CD8-positive, alpha-beta memory T cell (primary cell): ENCODE data around the gene PANK2. TPM values are rescaled to one million over a fixed set of nuclear protein-coding genes. Genes with fewer than 3 reads are reported as not detected.
"Not testable (repeated sequence)": the region's sequence is repeated elsewhere in the genome, so short reads cannot be mapped to it uniquely, and the experiment has no call there.

Experiments
- CTCF ChIA-PET: fragments of 350-600 bp; sonication (Branson Sonifier 250); formaldehyde crosslinking; loops from one replicate; lab custom pipeline; 2021; ENCODE audit warnings: antibody characterized with exemption; lab: Charles Lee
- POLR2A ChIA-PET: fragments of 350-600 bp; sonication (Branson Sonifier 250); formaldehyde crosslinking; loops from one replicate; lab custom pipeline; 2021; ENCODE audit warnings: antibody characterized with exemption; lab: Charles Lee
- DNase-seq, 5 donors: peaks; one replicate each; pipeline versions ENCODE4 v3.0.0 to v3.0.0-alpha.2; 2020 to 2022; ENCODE audit warnings: mixed read lengths in 1 of 5
- H3K27ac ChIP-seq: one replicate; pipeline ENCODE4 v1.7.0; 2013; ENCODE audit warnings: low read depth, mild to moderate bottlenecking, low read length, moderate library complexity
- H3K27me3 ChIP-seq: 2 replicates; pipeline ENCODE4 v1.7.0; 2013; ENCODE audit warnings: low read length, mild to moderate bottlenecking; ENCODE audit not compliant: insufficient read depth, poor library complexity, severe bottlenecking
- H3K36me3 ChIP-seq: 2 replicates; pipeline ENCODE4 v1.7.0; 2013; ENCODE audit warnings: mild to moderate bottlenecking, low read length, moderate library complexity; ENCODE audit not compliant: insufficient read depth
- H3K4me1 ChIP-seq: 2 replicates; pipeline ENCODE4 v1.7.0; 2013; ENCODE audit warnings: mild to moderate bottlenecking, low read length, moderate library complexity; ENCODE audit not compliant: insufficient read depth
- H3K4me3 ChIP-seq: 2 replicates; pipeline ENCODE4 v1.7.0; 2013; ENCODE audit warnings: mild to moderate bottlenecking, low read length
- H3K9me3 ChIP-seq: 2 replicates; pipeline ENCODE4 v1.7.0; 2013; ENCODE audit warnings: mild to moderate bottlenecking, low read length
- H3K27ac Mint-ChIP-seq, 8 donors: one replicate each; pipeline ENCODE4 v1.8.0; 2020 to 2021; ENCODE audit warnings: mixed read lengths in 8 of 8, mild to moderate bottlenecking in 6 of 8, inconsistent platforms in 3 of 8, moderate library complexity in 3 of 8
- H3K27me3 Mint-ChIP-seq, 2 donors: one replicate each; pipeline ENCODE4 v1.8.0; 2020 to 2021; ENCODE audit warnings: mixed read lengths in 2 of 2, mild to moderate bottlenecking in 1 of 2, moderate library complexity in 1 of 2
- H3K36me3 Mint-ChIP-seq, 3 donors: one replicate each; pipeline ENCODE4 v1.8.0; 2020 to 2021; ENCODE audit warnings: mixed read lengths in 3 of 3, inconsistent platforms in 1 of 3, mild to moderate bottlenecking in 1 of 3
- H3K4me1 Mint-ChIP-seq, 3 donors: one replicate each; pipeline ENCODE4 v1.8.0; 2020 to 2021; ENCODE audit warnings: mixed read lengths in 3 of 3, inconsistent platforms in 1 of 3, mild to moderate bottlenecking in 1 of 3
- H3K4me3 Mint-ChIP-seq, 7 donors: one replicate each; pipeline ENCODE4 v1.8.0; 2020 to 2021; ENCODE audit warnings: mixed read lengths in 7 of 7, mild to moderate bottlenecking in 6 of 7, moderate library complexity in 4 of 7, inconsistent platforms in 2 of 7
- H3K9me3 Mint-ChIP-seq, 5 donors: one replicate each; pipeline ENCODE4 v1.8.0; 2020 to 2022; ENCODE audit warnings: mixed read lengths in 5 of 5, mild to moderate bottlenecking in 3 of 5, moderate library complexity in 2 of 5, inconsistent platforms in 1 of 5
- polyA plus RNA-seq: library from polyadenylated mRNA; unstranded; fragments of 300-500 nt; fragmentation: Illumina TruSeq; gene quantifications from one replicate; pipeline ENCODE4 v1.2.3, GENCODE V29; 2021
- total RNA-seq, 2 experiments: library from RNA; stranded (reverse); gene quantifications; one replicate each; pipeline ENCODE4 v1.2.3, GENCODE V29; 2021

Gene PANK2
- total and polyA plus RNA-seq, 3 experiments from 2014 or later = 51.0 to 62.3 (median 58.1) TPM

- Histone ChIP-seq H3K27me3 (no peaks in the 10 kb centered on the region), H3K9me3 (no peaks in the 10 kb centered on the region), H3K4me3 (no peak overlapping the region), H3K36me3 (no peaks in the 10 kb centered on the region), H3K4me1 (peaks cover 14% of the 10 kb centered on the region), H3K27ac (no peak overlapping the region)
- no peak for DNase-seq
- Mint-ChIP-seq H3K4me1 (peaks cover 9 to 21% (median 9%) of the 10 kb centered on the region in 3 donors), H3K36me3 (peaks cover 16 to 52% (median 34%) of the 10 kb centered on the region in 3 donors), H3K27ac (no peak overlapping the region), H3K4me3 (no peak overlapping the region), H3K9me3 (peaks cover 0 to 10% (median 6%) of the 10 kb centered on the region in 5 donors), H3K27me3 (no peaks in the 10 kb centered on the region)
- POLR2A ChIA-PET = no interaction called here
- CTCF ChIA-PET = no interaction called here
These were observed 48.4 kb downstream of the PANK2 start for GRCh38 chr20:3937618-3938017.

- ChIA-PET CTCF (no interaction called here), POLR2A (no interaction called here)
- no peak overlapping the region for H3K27ac Mint-ChIP-seq
- no peaks in the 10 kb centered on the region for H3K27me3 Mint-ChIP-seq
- peaks cover 0 to 10% (median 6%) of the 10 kb centered on the region in 5 donors for H3K9me3 Mint-ChIP-seq
- no peak overlapping the region for H3K4me3 Mint-ChIP-seq
- no peak overlapping the region for H3K27ac ChIP-seq
- H3K9me3 ChIP-seq = no peaks in the 10 kb centered on the region
- no peaks in the 10 kb centered on the region for H3K36me3 ChIP-seq
- H3K4me3 ChIP-seq = no peak overlapping the region
- no peaks in the 10 kb centered on the region for H3K27me3 ChIP-seq
- peaks cover 17 to 49% (median 39%) of the 10 kb centered on the region in 3 donors for H3K36me3 Mint-ChIP-seq
- H3K4me1 Mint-ChIP-seq = peaks cover 0 to under 1% (median 0%) of the 10 kb centered on the region in 3 donors
- DNase-seq = no peak
- H3K4me1 ChIP-seq = no peaks in the 10 kb centered on the region
These were observed 51.7 kb downstream of the PANK2 start for GRCh38 chr20:3940905-3941304.

- not testable (repeated sequence) for H3K27ac ChIP-seq, DNase-seq, H3K36me3 ChIP-seq, H3K27me3 ChIP-seq, H3K4me3 Mint-ChIP-seq, H3K9me3 ChIP-seq, H3K4me1 ChIP-seq, H3K4me1 Mint-ChIP-seq, H3K4me3 ChIP-seq, H3K27me3 Mint-ChIP-seq, H3K9me3 Mint-ChIP-seq, H3K27ac Mint-ChIP-seq
- peaks cover 3 to 14% (median 5%) of the 10 kb centered on the region in 3 donors for H3K36me3 Mint-ChIP-seq
- ChIA-PET CTCF (interaction anchor here (0.8 kb wide), 1 partner anchor 193 kb away, joined by 3 read pairs; no protein-coding TSS in a partner anchor), POLR2A (interaction anchor here (0.6 kb wide), 1 partner anchor 60 kb away, joined by 3 read pairs; no protein-coding TSS in a partner anchor)
These were observed 57.5 kb downstream of the PANK2 start for GRCh38 chr20:3946666-3947065.

- Mint-ChIP-seq H3K4me1 (peaks cover 0 to 12% (median 3%) of the 10 kb centered on the region in 3 donors), H3K27me3 (no peaks in the 10 kb centered on the region), H3K36me3 (peaks cover 0 to 30% (median 3%) of the 10 kb centered on the region in 3 donors), H3K27ac (no peak overlapping the region), H3K9me3 (no peaks in the 10 kb centered on the region), H3K4me3 (no peak overlapping the region)
- no peaks in the 10 kb centered on the region for H3K9me3 ChIP-seq
- ChIA-PET POLR2A (no interaction called here), CTCF (no interaction called here)
- no peak for DNase-seq
- H3K4me1 ChIP-seq = no peaks in the 10 kb centered on the region
- H3K36me3 ChIP-seq = no peaks in the 10 kb centered on the region
- no peaks in the 10 kb centered on the region for H3K27me3 ChIP-seq
- H3K4me3 ChIP-seq = no peak overlapping the region
- H3K27ac ChIP-seq = no peak overlapping the region
These were observed 75.5 kb downstream of the PANK2 start for GRCh38 chr20:3964719-3965118.

GRCh38 chr20:3966571-3966970 lies 77.4 kb downstream of the PANK2 start:
- Mint-ChIP-seq H3K4me3 (no peak overlapping the region), H3K4me1 (peaks cover 0 to 17% (median 3%) of the 10 kb centered on the region in 3 donors), H3K36me3 (peaks cover 1 to 25% (median 11%) of the 10 kb centered on the region in 3 donors), H3K27ac (no peak overlapping the region), H3K27me3 (no peaks in the 10 kb centered on the region), H3K9me3 (no peaks in the 10 kb centered on the region)
- no peak for DNase-seq
- H3K27ac ChIP-seq = no peak overlapping the region
- H3K9me3 ChIP-seq = no peaks in the 10 kb centered on the region
- H3K36me3 ChIP-seq = no peaks in the 10 kb centered on the region
- H3K4me1 ChIP-seq = no peaks in the 10 kb centered on the region
- POLR2A ChIA-PET = interaction anchor here (0.7 kb wide), 1 partner anchor 37 kb away, joined by 3 read pairs; no protein-coding TSS in a partner anchor
- CTCF ChIA-PET = no interaction called here
- no peaks in the 10 kb centered on the region for H3K27me3 ChIP-seq
- H3K4me3 ChIP-seq = no peak overlapping the region

GRCh38 chr20:3970016-3970415 lies 80.8 kb downstream of the PANK2 start:
- H3K9me3 ChIP-seq = no peaks in the 10 kb centered on the region
- Mint-ChIP-seq H3K27ac (no peak overlapping the region), H3K27me3 (no peaks in the 10 kb centered on the region), H3K9me3 (no peaks in the 10 kb centered on the region), H3K4me1 (peaks cover 0 to 26% (median 0%) of the 10 kb centered on the region in 3 donors), H3K4me3 (no peak overlapping the region), H3K36me3 (peaks cover 7 to 20% (median 20%) of the 10 kb centered on the region in 3 donors)
- H3K36me3 ChIP-seq = no peaks in the 10 kb centered on the region
- ChIA-PET CTCF (no interaction called here), POLR2A (interaction anchor here (0.7 kb wide), 1 partner anchor 226 kb away, joined by 4 read pairs; no protein-coding TSS in a partner anchor)
- no peak overlapping the region for H3K27ac ChIP-seq
- H3K4me3 ChIP-seq = no peak overlapping the region
- DNase-seq = no peak
- H3K27me3 ChIP-seq = no peaks in the 10 kb centered on the region
- no peaks in the 10 kb centered on the region for H3K4me1 ChIP-seq

- no peaks in the 10 kb centered on the region for H3K27me3 Mint-ChIP-seq
- ChIA-PET POLR2A (no interaction called here), CTCF (interaction anchor here (1.3 kb wide), 1 partner anchor 10 kb away, joined by 3 read pairs; no protein-coding TSS in a partner anchor)
- no peaks in the 10 kb centered on the region for H3K4me1 ChIP-seq
- no peaks in the 10 kb centered on the region for H3K27me3 ChIP-seq
- H3K9me3 ChIP-seq = no peaks in the 10 kb centered on the region
- no peaks in the 10 kb centered on the region for H3K36me3 ChIP-seq
- H3K36me3 Mint-ChIP-seq = peaks cover 7 to 20% (median 20%) of the 10 kb centered on the region in 3 donors
- no peak overlapping the region for H3K4me3 ChIP-seq
- no peak for DNase-seq
- no peak overlapping the region for H3K27ac Mint-ChIP-seq
- H3K4me1 Mint-ChIP-seq = peaks cover 0 to 28% (median 0%) of the 10 kb centered on the region in 3 donors
- no peaks in the 10 kb centered on the region for H3K9me3 Mint-ChIP-seq
- no peak overlapping the region for H3K27ac ChIP-seq
- H3K4me3 Mint-ChIP-seq = no peak overlapping the region
These were observed 82.0 kb downstream of the PANK2 start for GRCh38 chr20:3971145-3971544.

- no peak overlapping the region for H3K4me3 ChIP-seq
- no peak overlapping the region for H3K27ac ChIP-seq
- Mint-ChIP-seq H3K4me1 (peaks cover 0 to 28% (median 2%) of the 10 kb centered on the region in 3 donors), H3K27me3 (no peaks in the 10 kb centered on the region), H3K36me3 (peaks cover 7 to 20% (median 17%) of the 10 kb centered on the region in 3 donors), H3K9me3 (no peaks in the 10 kb centered on the region), H3K4me3 (no peak overlapping the region), H3K27ac (peak overlapping the region in 1 of 8 donors; percentile 66)
- no peaks in the 10 kb centered on the region for H3K9me3 ChIP-seq
- no peak for DNase-seq
- CTCF ChIA-PET = interaction anchor here (1.3 kb wide), 1 partner anchor 9 kb away, joined by 3 read pairs; no protein-coding TSS in a partner anchor
- no peaks in the 10 kb centered on the region for H3K36me3 ChIP-seq
- no peaks in the 10 kb centered on the region for H3K27me3 ChIP-seq
- POLR2A ChIA-PET = no interaction called here
- no peaks in the 10 kb centered on the region for H3K4me1 ChIP-seq
These were observed 83.0 kb downstream of the PANK2 start for GRCh38 chr20:3972161-3972560.
